OCI-LY3 (cell line): ENCODE measurements around the gene HOXC6.

Source experiments
- H2AFZ ChIP-seq: fragments of 200-600, 300-600 bp; shearing (Covaris generic); 2 replicates; pipeline ENCODE4 v1.6.0; 2014; ENCODE audit warnings: antibody characterized with exemption, low read depth, low read length
- H3K27ac ChIP-seq: fragments of 200-600, 300-600 bp; sonication (generic); 2 replicates; pipeline ENCODE4 v1.5.1; 2014; ENCODE audit warnings: mild to moderate bottlenecking, low read length, moderate library complexity, mixed read lengths
- H3K27me3 ChIP-seq: fragments of 200-600, 300-600 bp; sonication (generic); 2 replicates; pipeline ENCODE4 v1.6.1; 2014; ENCODE audit warnings: low read depth, low read length, mixed read lengths
- H3K36me3 ChIP-seq: fragments of 200-600, 300-600 bp; sonication (generic); replicated peaks from 2 replicates; pipeline ENCODE3; 2014; ENCODE audit warnings: low read depth, low read length, mixed read lengths
- H3K4me1 ChIP-seq: fragments of 300-600, 200-600 bp; sonication (generic); 2 replicates; pipeline ENCODE4 v1.6.1; 2014; ENCODE audit warnings: low read length, mixed read lengths
- H3K4me2 ChIP-seq: fragments of 200-600, 300-600 bp; sonication (generic); 2 replicates; pipeline ENCODE4 v1.6.1; 2014; ENCODE audit warnings: low read length, mixed read lengths
- H3K4me3 ChIP-seq: fragments of 300-600, 200-600 bp; sonication (generic); 2 replicates; pipeline ENCODE4 v1.5.1; 2014; ENCODE audit warnings: antibody characterized with exemption, mild to moderate bottlenecking, low read length, moderate library complexity
- H3K79me2 ChIP-seq: fragments of 300-600, 200-600 bp; shearing (Covaris generic); 2 replicates; pipeline ENCODE4 v1.6.1; 2014; ENCODE audit warnings: mild to moderate bottlenecking, low read length, mixed read lengths
- H3K9ac ChIP-seq: fragments of 300-600, 200-600 bp; shearing (Covaris generic); 2 replicates; pipeline ENCODE4 v1.6.0; 2014; ENCODE audit warnings: mild to moderate bottlenecking, low read length, moderate library complexity
- H3K9me3 ChIP-seq: fragments of 200-600, 300-600 bp; shearing (Covaris generic); 2 replicates; pipeline ENCODE4 v1.6.1; 2014; ENCODE audit warnings: low read length, mixed read lengths; ENCODE audit not compliant: insufficient read depth
- H4K20me1 ChIP-seq: fragments of 200-600, 300-600 bp; sonication (generic); 2 replicates; pipeline ENCODE4 v1.6.1; 2016; ENCODE audit warnings: low read length, mixed read lengths; ENCODE audit not compliant: insufficient read depth
- CTCF ChIP-seq: fragments of 200-600, 300-600 bp; sonication (generic); IDR thresholded peaks from 2 replicates; pipeline ENCODE4 v1.5.1; 2014; ENCODE audit warnings: antibody characterized with exemption, low read length, low read depth
- EZH2phosphoT487 ChIP-seq: fragments of 200-600 bp; shearing (Covaris generic); IDR thresholded peaks from 2 replicates; pipeline ENCODE4 v1.6.1; 2018; ENCODE audit warnings: antibody characterized with exemption, mixed run types, low read depth

The HOXC6 gene

GRCh38 chr12:53980802-53981496 lies 47.3 kb upstream of the HOXC6 start:
- Histone ChIP-seq H3K27me3 (0 out of 2 replicates have a peak, but pooled peaks cover 5% of the 10 kb centered on the region), H3K79me2 (no peaks in the 10 kb centered on the region)

DNA sequence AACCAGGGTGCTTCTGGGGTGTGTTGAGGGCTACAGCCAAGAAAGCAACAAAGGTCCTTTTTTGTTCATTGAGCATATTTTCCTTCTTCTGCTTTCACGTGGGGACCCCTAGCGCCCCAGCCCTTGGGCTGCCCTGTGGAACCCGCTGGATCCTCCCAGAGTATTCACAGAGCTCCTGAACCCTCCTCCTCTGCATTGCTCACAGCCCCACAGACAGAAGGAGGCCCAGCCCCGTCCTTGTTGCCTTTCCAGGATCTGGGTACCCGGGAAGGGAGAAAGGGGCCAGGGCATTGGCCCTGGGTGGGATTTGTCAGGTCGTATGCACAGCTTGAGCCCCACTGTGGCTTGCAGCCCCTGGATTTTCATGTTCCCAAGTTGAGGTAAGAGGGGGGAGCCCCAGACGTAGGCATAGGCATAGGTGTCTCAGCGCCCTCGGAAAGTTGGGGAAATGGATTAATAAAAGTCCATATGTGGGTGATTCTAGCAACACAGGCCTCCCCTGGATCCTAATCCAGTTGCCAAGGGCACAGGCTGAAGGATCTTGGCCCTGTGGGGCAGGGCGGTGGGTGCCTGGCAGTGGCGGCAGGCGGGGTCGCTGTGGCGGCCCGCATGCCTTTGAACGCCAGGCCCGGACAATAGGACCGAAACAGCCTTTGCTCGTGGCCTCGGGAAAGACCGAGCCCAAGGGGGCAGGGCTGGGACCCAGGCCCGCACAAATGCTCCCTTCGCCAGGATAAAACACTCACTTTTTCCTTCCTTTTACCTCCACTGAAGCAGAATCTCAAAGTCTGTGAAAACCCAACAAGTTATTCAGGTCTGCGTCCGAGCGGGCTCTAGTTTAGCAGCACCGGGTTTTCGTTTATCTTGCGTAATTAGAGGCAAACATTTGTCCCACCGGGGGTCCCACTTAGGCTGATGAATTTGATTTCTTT lies 46.3 kb upstream of the HOXC6 start:
- peak overlapping the region; percentile 23; the same call in 1 of the 2 replicates for H3K9ac ChIP-seq
- H3K79me2 ChIP-seq = no peaks in the 10 kb centered on the region
- H3K36me3 ChIP-seq = no peaks in the 10 kb centered on the region
- H3K27ac ChIP-seq = peak overlapping the region; percentile 24; the same call in 1 of the 2 replicates
- H2AFZ ChIP-seq = no peak overlapping the region
- no peaks in the 10 kb centered on the region for H4K20me1 ChIP-seq
- H3K4me3 ChIP-seq = no peak overlapping the region
- TF ChIP-seq EZH2phosphoT487 (no peak), CTCF (peak; percentile 44)
- H3K9me3 ChIP-seq = no peaks in the 10 kb centered on the region
- H3K4me2 ChIP-seq = peak overlapping the region; percentile 78
- H3K27me3 ChIP-seq = 0 out of 2 replicates have a peak, but pooled peaks cover 5% of the 10 kb centered on the region
- H3K4me1 ChIP-seq = peaks cover 44% of the 10 kb centered on the region

More at GRCh38 chr12:53980802-53981496, 47.3 kb upstream of the HOXC6 start:
- TF ChIP-seq EZH2phosphoT487 (no peak), CTCF (no peak)
- Histone ChIP-seq H3K9ac (peak overlapping the region; percentile 23; the same call in 1 of the 2 replicates), H3K4me3 (peak overlapping the region; percentile 56), H3K9me3 (no peaks in the 10 kb centered on the region), H2AFZ (peak overlapping the region; percentile 32; the same call in 1 of the 2 replicates), H3K4me2 (peak overlapping the region; percentile 78), H4K20me1 (no peaks in the 10 kb centered on the region), H3K4me1 (peaks cover 44% of the 10 kb centered on the region), H3K27ac (peak overlapping the region; percentile 38; the same call in 1 of the 2 replicates), H3K36me3 (no peaks in the 10 kb centered on the region)

GRCh38 chr12:53982648-53983567 lies 45.3 kb upstream of the HOXC6 start:
- H3K79me2 ChIP-seq = no peaks in the 10 kb centered on the region
- TF ChIP-seq EZH2phosphoT487 = no peak
- no peak for TF ChIP-seq CTCF
- H3K4me3 ChIP-seq = no peak overlapping the region
- no peaks in the 10 kb centered on the region for H3K9me3 ChIP-seq
- no peaks in the 10 kb centered on the region for H4K20me1 ChIP-seq
- no peak overlapping the region for H2AFZ ChIP-seq
- peaks cover 50% of the 10 kb centered on the region for H3K4me1 ChIP-seq
- H3K4me2 ChIP-seq = 0 out of 2 replicates have a peak overlapping the region, but pooled peaks have one; percentile 85
- H3K27me3 ChIP-seq = no peaks in the 10 kb centered on the region
- H3K27ac ChIP-seq = no peak overlapping the region
- H3K36me3 ChIP-seq = no peaks in the 10 kb centered on the region
- H3K9ac ChIP-seq = no peak overlapping the region
